H1 (cell line): ENCODE results near the gene LCE5A.

ENCODE experiments used
- ATF2 ChIP-seq: IDR thresholded peaks from 2 replicates; pipeline ENCODE4 v1.6.1; 2012; ENCODE audit warnings: low read length, inconsistent platforms
- CEBPB ChIP-seq: IDR thresholded peaks from 2 replicates; pipeline ENCODE4 v1.6.1; 2012; ENCODE audit warnings: low read depth, low read length
- CTCF ChIP-seq, 3 experiments: IDR thresholded peaks; 1 replicate in 2 of 3; 2 replicates in 1 of 3; pipeline versions ENCODE4 v1.5.1 to v1.6.1; 2011; ENCODE audit warnings: low read length in 3 of 3, mild to moderate bottlenecking in 3 of 3, inconsistent platforms in 2 of 3, low read depth in 1 of 3, moderate library complexity in 1 of 3; ENCODE audit not compliant: insufficient read depth in 1 of 3; ENCODE audit errors: control extremely low read depth in 1 of 3
- NANOG ChIP-seq: IDR thresholded peaks from 2 replicates; pipeline ENCODE4 v1.6.1; 2011; ENCODE audit warnings: low read length, low read depth, mild to moderate bottlenecking, inconsistent platforms; ENCODE audit not compliant: insufficient read depth, poor library complexity, severe bottlenecking
- POLR2A ChIP-seq, 2 experiments: IDR thresholded peaks; 1 replicate in 1 of 2; 2 replicates in 1 of 2; pipeline ENCODE4 v1.6.1; 2011; ENCODE audit warnings: low read depth in 2 of 2, low read length in 2 of 2, mild to moderate bottlenecking in 2 of 2; ENCODE audit errors: control extremely low read depth in 1 of 2
- RFX5 ChIP-seq: IDR thresholded peaks from 2 replicates; pipeline ENCODE4 v1.6.1; 2011; ENCODE audit warnings: low read depth, low read length, improper control_type of control experiment, borderline replicate concordance
- SP1 ChIP-seq: IDR thresholded peaks from 2 replicates; pipeline ENCODE4 v1.6.1; 2011; ENCODE audit warnings: low read depth, low read length
- SP2 ChIP-seq: IDR thresholded peaks from 2 replicates; pipeline ENCODE4 v1.6.1; 2012; ENCODE audit warnings: mild to moderate bottlenecking, low read length, inconsistent platforms
- YY1 ChIP-seq: IDR thresholded peaks from 2 replicates; pipeline ENCODE4 v1.6.1; 2011; ENCODE audit warnings: low read depth, mild to moderate bottlenecking, low read length
- TF ChIP-seq, protein P1 (sequence below): IDR thresholded peaks from 2 replicates; pipeline ENCODE4 v1.6.1; 2011; ENCODE audit warnings: low read length, improper control_type of control experiment

DNA sequence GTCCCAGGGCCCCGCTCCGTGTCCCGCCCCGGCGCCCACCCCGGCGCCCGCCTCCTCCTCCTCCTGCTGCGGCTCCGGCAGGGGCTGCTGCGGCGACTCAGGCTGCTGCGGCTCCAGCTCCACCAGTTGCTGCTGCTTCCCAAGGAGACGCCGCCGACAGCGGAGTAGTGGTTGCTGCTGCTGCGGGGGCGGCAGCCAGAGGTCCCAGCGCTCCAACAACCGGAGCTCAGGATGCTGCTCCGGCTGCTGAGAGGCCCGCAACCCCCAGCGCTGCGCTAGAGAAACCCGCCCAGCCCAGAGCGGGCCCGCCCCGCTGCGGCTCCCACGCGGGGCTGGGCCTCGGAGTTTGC, 4.8 kb downstream of the LCE5A start:
- TF ChIP-seq, protein P1, sequence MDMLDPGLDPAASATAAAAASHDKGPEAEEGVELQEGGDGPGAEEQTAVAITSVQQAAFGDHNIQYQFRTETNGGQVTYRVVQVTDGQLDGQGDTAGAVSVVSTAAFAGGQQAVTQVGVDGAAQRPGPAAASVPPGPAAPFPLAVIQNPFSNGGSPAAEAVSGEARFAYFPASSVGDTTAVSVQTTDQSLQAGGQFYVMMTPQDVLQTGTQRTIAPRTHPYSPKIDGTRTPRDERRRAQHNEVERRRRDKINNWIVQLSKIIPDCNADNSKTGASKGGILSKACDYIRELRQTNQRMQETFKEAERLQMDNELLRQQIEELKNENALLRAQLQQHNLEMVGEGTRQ = no peak
- no peak for TF ChIP-seq POLR2A (IDR thresholded peaks at IDR 0.05; ENCODE audit: control extremely low read depth in 1 of 2, low read depth in 2 of 2, low read length in 2 of 2)
- no peak for TF ChIP-seq CEBPB
- TF ChIP-seq RFX5 = no peak
- TF ChIP-seq ATF2 = no peak
- TF ChIP-seq SP1 = no peak
- no peak for TF ChIP-seq CTCF (IDR thresholded peaks at IDR 0.05; ENCODE audit: control extremely low read depth in 1 of 3, insufficient read depth in 1 of 3, low read depth in 1 of 3, low read length in 3 of 3)
- TF ChIP-seq NANOG = no peak
- TF ChIP-seq SP2 = no peak
- no peak for TF ChIP-seq YY1
